ENCODE results near the gene C5.

- TF ChIP-seq EZH2 (optimal IDR thresholded peaks at IDR 0.05; ENCODE audit: low read depth, low read length) (no peak), CTCF (IDR thresholded peaks at IDR 0.05; ENCODE audit: low read length) (no peak)
These were observed 126.3 kb downstream of the C5 start for GRCh38 chr9:120923620-120924328.

Data from MM.1S (cell line).